HEK293 (cell line): ENCODE data around the gene NLGN1.

Experiments
- CTCF ChIP-seq: fragments of 450-650 bp; formaldehyde crosslinking; IDR thresholded peaks from 2 replicates; pipeline ENCODE4 v1.5.1; 2016; ENCODE audit warnings: missing biosample characterization, missing genetic modification characterization
- KLF1 ChIP-seq: fragments of 450-650 bp; formaldehyde crosslinking; IDR thresholded peaks from 2 replicates; pipeline ENCODE4 v1.5.1; 2016; ENCODE audit warnings: missing biosample characterization, missing genetic modification characterization
- KLF7 ChIP-seq: fragments of 450-650 bp; formaldehyde crosslinking; IDR thresholded peaks from 2 replicates; pipeline ENCODE4 v1.5.1; 2016; ENCODE audit warnings: missing biosample characterization, missing genetic modification characterization, borderline replicate concordance
- REST ChIP-seq: fragments of 450-650 bp; formaldehyde crosslinking; IDR thresholded peaks from 2 replicates; pipeline ENCODE4 v1.5.1; 2016; ENCODE audit warnings: missing biosample characterization, missing genetic modification characterization
- SP2 ChIP-seq: fragments of 450-650 bp; formaldehyde crosslinking; IDR thresholded peaks from 2 replicates; pipeline ENCODE4 v1.5.1; 2016; ENCODE audit warnings: missing biosample characterization, missing genetic modification characterization
- ZNF10 ChIP-seq: fragments of 450-650 bp; formaldehyde crosslinking; IDR thresholded peaks from 2 replicates; pipeline ENCODE4 v1.5.1; 2017; ENCODE audit warnings: missing biosample characterization, missing genetic modification characterization
- ZNF473 ChIP-seq: fragments of 450-650 bp; formaldehyde crosslinking; IDR thresholded peaks from 2 replicates; pipeline ENCODE4 v1.5.1; 2017; ENCODE audit warnings: missing biosample characterization, missing genetic modification characterization
- ZNF510 ChIP-seq: fragments of 450-650 bp; formaldehyde crosslinking; IDR thresholded peaks from 2 replicates; pipeline ENCODE4 v1.5.1; 2018; ENCODE audit warnings: mild to moderate bottlenecking, missing genetic modification characterization, missing biosample characterization; ENCODE audit not compliant: insufficient replicate concordance
- ZNF621 ChIP-seq: fragments of 450-650 bp; formaldehyde crosslinking; IDR thresholded peaks from 2 replicates; pipeline ENCODE4 v1.5.1; 2017; ENCODE audit warnings: missing biosample characterization, missing genetic modification characterization
- ZNF658 ChIP-seq: fragments of 450-650 bp; formaldehyde crosslinking; IDR thresholded peaks from 2 replicates; pipeline ENCODE4; 2016; ENCODE audit warnings: missing biosample characterization, missing genetic modification characterization
- ZSCAN18 ChIP-seq: fragments of 450-650 bp; formaldehyde crosslinking; IDR thresholded peaks from 2 replicates; pipeline ENCODE4 v1.5.1; 2016; ENCODE audit warnings: missing biosample characterization, missing genetic modification characterization
- ZXDB ChIP-seq: fragments of 450-650 bp; formaldehyde crosslinking; IDR thresholded peaks from 2 replicates; pipeline ENCODE4 v1.5.1; 2016; ENCODE audit warnings: missing biosample characterization, missing genetic modification characterization

- no peak for TF ChIP-seq ZNF510 (tag by site-specific recombination)
- TF ChIP-seq ZNF473: no peak
- TF ChIP-seq CTCF (tag by site-specific recombination): no peak
- TF ChIP-seq KLF7: no peak
- TF ChIP-seq SP2 (tag by site-specific recombination): no peak
- no peak for TF ChIP-seq ZNF621 (tag by site-specific recombination)
- TF ChIP-seq KLF1: no peak
- no peak for TF ChIP-seq ZXDB
- TF ChIP-seq ZNF658 (tag by site-specific recombination): no peak
- TF ChIP-seq ZSCAN18 (tag by site-specific recombination): no peak
- no peak for TF ChIP-seq ZNF10 (tag by site-specific recombination)
- no peak for TF ChIP-seq REST (tag by site-specific recombination)
Observed at GRCh38 chr3:173615661-173616060, 218.1 kb downstream of the NLGN1 start.
